Brain microvascular endothelial cell (primary cell): ENCODE results near the gene ANKRD40.

ENCODE experiments used
- DNase-seq: peaks from one replicate; pipeline ENCODE4 v3.0.0-alpha.2; 2020
- H3K27ac ChIP-seq: fragments of 250-450 bp; sonication (Bioruptor Pico); 2 replicates; pipeline ENCODE4 v1.5.1; 2020; ENCODE audit warnings: mild to moderate bottlenecking, moderate library complexity
- H3K27me3 ChIP-seq: fragments of 250-450 bp; sonication (Bioruptor Pico); replicated peaks from 2 replicates; pipeline ENCODE4 v1.5.1; 2020; ENCODE audit warnings: mild to moderate bottlenecking
- H3K36me3 ChIP-seq: fragments of 250-450 bp; sonication (Bioruptor Pico); replicated peaks from 2 replicates; pipeline ENCODE4 v1.5.1; 2020; ENCODE audit warnings: mild to moderate bottlenecking
- H3K4me3 ChIP-seq: 2 replicates; pipeline ENCODE4 v1.5.1; 2011; ENCODE audit warnings: low read depth, mild to moderate bottlenecking, control low read depth, low read length, moderate library complexity
- in situ Hi-C: cut with HindIII; loops from 2 replicates; pipeline ENCODE4 v1.10.0; 2017; ENCODE audit warnings: low sequenced_read_pairs, low pct_ligation_motif_present
- TF ChIP-seq, protein P1 (sequence below): IDR thresholded peaks from 2 replicates; pipeline ENCODE4 v1.5.1; 2011; ENCODE audit warnings: low read depth, mild to moderate bottlenecking, moderate library complexity, low read length, control low read depth, inconsistent platforms; ENCODE audit errors: missing control alignments

The ANKRD40 gene

DNA sequence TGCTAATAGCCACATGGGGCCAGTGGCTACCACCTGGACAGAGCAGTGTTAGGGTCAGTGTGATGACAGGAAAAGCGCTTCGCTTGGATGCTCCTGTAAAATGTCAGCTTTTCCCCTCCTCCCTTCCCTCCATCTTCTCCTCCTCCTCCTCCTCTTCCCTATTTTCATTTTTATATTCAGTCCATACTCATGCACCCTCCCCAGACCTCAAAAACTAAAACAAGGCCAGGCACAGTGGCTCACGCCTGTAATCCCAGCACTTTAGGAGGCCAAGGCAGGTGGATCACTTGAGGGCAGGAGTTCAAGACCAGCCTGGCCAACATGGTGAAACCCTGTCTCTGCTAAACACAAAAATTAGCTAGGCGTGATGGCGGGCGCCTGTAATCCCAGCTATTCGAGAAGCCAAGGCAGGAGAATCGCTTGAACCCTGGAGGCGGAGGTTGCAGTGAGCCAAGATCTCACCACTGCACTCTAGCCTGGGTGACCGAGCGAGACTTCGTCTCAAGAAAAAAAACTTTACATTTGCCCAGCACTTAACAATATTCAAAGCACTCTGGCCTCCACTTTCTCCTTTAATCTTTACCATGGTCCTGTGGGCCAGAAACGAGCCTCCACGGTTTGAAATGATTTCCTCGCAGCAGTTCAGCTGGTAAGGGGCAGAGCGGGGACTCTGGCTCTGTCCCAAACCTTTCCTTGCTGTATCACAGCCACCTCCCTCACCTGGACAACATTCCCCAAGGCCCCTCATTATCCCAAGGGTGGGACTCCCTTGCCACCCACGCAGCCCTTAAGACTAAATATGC is 21.8 kb downstream of the ANKRD40 start:
- TF ChIP-seq, protein P1, sequence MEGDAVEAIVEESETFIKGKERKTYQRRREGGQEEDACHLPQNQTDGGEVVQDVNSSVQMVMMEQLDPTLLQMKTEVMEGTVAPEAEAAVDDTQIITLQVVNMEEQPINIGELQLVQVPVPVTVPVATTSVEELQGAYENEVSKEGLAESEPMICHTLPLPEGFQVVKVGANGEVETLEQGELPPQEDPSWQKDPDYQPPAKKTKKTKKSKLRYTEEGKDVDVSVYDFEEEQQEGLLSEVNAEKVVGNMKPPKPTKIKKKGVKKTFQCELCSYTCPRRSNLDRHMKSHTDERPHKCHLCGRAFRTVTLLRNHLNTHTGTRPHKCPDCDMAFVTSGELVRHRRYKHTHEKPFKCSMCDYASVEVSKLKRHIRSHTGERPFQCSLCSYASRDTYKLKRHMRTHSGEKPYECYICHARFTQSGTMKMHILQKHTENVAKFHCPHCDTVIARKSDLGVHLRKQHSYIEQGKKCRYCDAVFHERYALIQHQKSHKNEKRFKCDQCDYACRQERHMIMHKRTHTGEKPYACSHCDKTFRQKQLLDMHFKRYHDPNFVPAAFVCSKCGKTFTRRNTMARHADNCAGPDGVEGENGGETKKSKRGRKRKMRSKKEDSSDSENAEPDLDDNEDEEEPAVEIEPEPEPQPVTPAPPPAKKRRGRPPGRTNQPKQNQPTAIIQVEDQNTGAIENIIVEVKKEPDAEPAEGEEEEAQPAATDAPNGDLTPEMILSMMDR: no peak

DNA sequence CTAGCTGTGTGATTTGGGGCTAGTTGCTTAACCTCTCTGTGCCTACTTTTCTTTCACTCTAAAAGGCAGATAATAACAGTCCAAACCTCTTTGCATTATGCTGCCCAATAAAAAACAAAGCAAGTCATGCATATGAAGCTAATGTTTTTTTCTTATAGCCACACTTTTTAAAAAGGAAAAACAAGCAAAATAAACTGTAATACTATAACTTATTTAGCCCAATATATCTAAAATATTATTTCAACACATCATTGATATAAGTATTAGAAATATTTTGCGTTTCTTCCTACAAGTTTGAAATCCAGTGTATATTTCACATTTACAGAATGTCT is 22.4 kb downstream of the ANKRD40 start:
- in situ Hi-C loops: loop anchor here (25.0 kb wide), 1 partner anchor 123 kb away; the partner anchor contains the start of gene CACNA1G
- H3K27ac ChIP-seq: no peak overlapping the region
- TF ChIP-seq, protein P1: no peak
- no peaks in the 10 kb centered on the region for H3K27me3 ChIP-seq
- H3K4me3 ChIP-seq: no peak overlapping the region
- no peak for DNase-seq
- H3K36me3 ChIP-seq: no peaks in the 10 kb centered on the region

More for the DNA sequence above, 21.8 kb downstream of the ANKRD40 start:
- Histone ChIP-seq H3K27ac (no peak overlapping the region), H3K36me3 (no peaks in the 10 kb centered on the region), H3K4me3 (no peak overlapping the region), H3K27me3 (no peaks in the 10 kb centered on the region)
- DNase-seq: no peak
- in situ Hi-C loops: loop anchor here (25.0 kb wide), 1 partner anchor 124 kb away; the partner anchor contains the start of gene CACNA1G

DNA sequence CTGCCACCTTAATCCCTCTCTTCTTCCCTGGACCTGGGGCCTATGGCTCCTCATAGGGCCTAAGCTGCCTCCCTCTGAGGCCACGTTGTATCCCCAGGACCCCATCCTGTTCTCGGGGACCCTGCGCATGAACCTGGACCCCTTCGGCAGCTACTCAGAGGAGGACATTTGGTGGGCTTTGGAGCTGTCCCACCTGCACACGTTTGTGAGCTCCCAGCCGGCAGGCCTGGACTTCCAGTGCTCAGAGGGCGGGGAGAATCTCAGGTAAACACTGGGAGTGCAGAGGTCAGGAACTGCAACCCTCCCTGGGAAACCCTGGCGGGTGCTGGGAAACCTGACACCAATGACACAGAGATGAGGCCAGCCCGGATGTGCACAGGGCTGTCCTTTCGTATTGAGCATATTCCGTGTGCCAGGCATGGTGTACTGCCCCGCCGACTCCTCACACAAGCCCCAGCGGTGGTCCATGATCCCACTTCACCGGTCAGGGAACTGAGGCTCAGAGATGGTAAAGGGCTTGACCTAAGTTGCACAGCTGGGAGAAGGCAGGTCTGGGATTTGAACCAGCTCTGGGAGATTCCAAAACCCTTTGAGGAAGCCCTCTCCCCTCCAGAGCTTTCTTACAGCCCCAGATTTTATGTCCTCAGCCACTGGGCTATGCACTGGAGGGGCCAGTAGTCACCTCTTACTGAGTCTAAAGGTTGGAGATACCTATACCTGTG is 22.9 kb downstream of the ANKRD40 start:
- DNase-seq: no peak
- Histone ChIP-seq H3K27me3 (no peaks in the 10 kb centered on the region), H3K4me3 (no peak overlapping the region), H3K36me3 (no peaks in the 10 kb centered on the region), H3K27ac (no peak overlapping the region)
- in situ Hi-C loops: loop anchor here (25.0 kb wide), 1 partner anchor 122 kb away; the partner anchor contains the start of gene CACNA1G
- TF ChIP-seq, protein P1: no peak

DNA sequence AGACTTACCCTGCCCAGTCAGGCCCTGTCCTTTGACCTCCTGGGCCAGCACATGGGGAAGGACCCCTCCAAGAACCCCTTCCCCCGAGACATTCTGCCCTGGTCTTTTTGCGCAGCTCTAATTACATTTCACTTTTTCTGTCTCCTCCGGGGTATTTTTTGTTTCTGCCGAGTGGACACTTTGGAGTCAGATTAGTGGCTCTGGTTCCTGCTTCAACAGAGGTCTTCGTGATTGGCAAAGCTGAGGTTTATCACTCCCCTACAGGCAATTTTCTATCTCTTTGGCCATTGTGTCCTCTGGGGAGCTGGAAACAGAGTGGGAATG is 23.5 kb downstream of the ANKRD40 start:
- TF ChIP-seq, protein P1: no peak
- Histone ChIP-seq H3K27ac (no peak overlapping the region), H3K4me3 (no peak overlapping the region), H3K27me3 (no peaks in the 10 kb centered on the region), H3K36me3 (no peaks in the 10 kb centered on the region)
- no peak for DNase-seq
- in situ Hi-C loops: loop anchor here (25.0 kb wide), 1 partner anchor 122 kb away; the partner anchor contains the start of gene CACNA1G

DNA sequence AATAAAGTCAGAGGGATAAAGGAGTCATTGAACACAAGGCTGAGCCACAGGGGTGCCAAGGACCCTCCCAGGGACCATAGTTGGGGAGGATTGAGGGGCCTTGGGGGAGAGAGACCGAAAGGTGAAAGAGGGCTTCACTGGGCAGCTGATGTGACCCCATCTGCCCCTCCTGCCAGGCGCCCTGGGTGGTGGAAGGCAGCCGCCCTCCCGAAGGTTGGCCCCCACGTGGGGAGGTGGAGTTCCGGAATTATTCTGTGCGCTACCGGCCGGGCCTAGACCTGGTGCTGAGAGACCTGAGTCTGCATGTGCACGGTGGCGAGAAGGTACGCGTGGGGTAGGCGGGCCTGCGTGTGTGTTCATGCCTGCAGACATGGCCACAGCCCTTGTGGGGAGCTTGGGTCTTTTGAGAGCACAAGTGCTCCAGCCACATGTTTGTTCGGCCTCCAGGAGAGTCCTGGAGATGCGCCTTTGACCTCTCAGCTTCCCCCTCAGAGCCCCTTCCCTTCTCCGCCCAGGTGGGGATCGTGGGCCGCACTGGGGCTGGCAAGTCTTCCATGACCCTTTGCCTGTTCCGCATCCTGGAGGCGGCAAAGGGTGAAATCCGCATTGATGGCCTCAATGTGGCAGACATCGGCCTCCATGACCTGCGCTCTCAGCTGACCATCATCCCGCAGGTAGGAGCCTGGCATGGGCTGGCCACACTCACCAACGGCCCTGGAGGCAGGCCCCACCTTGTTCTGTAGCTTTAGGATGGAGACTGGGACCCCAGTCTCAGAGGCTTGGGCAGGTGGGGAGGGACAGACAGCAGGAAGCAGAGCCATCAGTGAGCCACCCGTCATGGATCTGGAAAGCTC is 24.1 kb downstream of the ANKRD40 start:
- in situ Hi-C loops: loop anchor here (25.0 kb wide), 1 partner anchor 121 kb away; the partner anchor contains the start of gene CACNA1G
- no peaks in the 10 kb centered on the region for H3K36me3 ChIP-seq
- no peak for DNase-seq
- no peak overlapping the region for H3K4me3 ChIP-seq
- TF ChIP-seq, protein P1: no peak
- H3K27ac ChIP-seq: no peak overlapping the region
- no peaks in the 10 kb centered on the region for H3K27me3 ChIP-seq
